H1 (cell line): ENCODE data around the gene TAS2R16. TPM values are rescaled to one million over a fixed set of nuclear protein-coding genes. Genes with fewer than 3 reads are reported as not detected.
"Not testable (repeated sequence)": the region's sequence is repeated elsewhere in the genome, so short reads cannot be mapped to it uniquely, and the experiment has no call there.

Source experiments
- CTCF ChIA-PET: fragments of 300-600 bp; sonication (Branson Sonifier 250); formaldehyde crosslinking; loops from one replicate; lab custom pipeline; 2021; ENCODE audit not compliant: partially characterized antibody; lab: Charles Lee
- POLR2A ChIA-PET: fragments of 300-600 bp; sonication (Branson Sonifier 250); formaldehyde crosslinking; loops from one replicate; lab custom pipeline; 2021; ENCODE audit warnings: inconsistent platforms; ENCODE audit not compliant: partially characterized antibody; lab: Charles Lee
- DNase-seq, 2 experiments: peaks; one replicate each; pipeline versions ENCODE4 v3.0.0 to v3.0.0-alpha.2; 2010 to 2022; ENCODE audit warnings: low spot score in 2 of 2, low read depth in 1 of 2, mixed read lengths in 1 of 2
- FAIRE-seq: peaks from 2 replicates; lab custom pipeline; 2011; peaks lifted over from hg19 to GRCh38; lab: Jason Lieb, UNC
- H2AFZ ChIP-seq: 2 replicates; pipeline ENCODE4 v1.8.1; 2012; ENCODE audit warnings: low read length, inconsistent platforms
- H2AK5ac ChIP-seq: 2 replicates; pipeline ENCODE4 v1.6.1; 2013; ENCODE audit warnings: low read depth, low read length
- H2BK120ac ChIP-seq: replicated peaks from 2 replicates; pipeline ENCODE3; 2013; ENCODE audit warnings: low read depth, low read length, inconsistent platforms
- H2BK12ac ChIP-seq: 2 replicates; pipeline ENCODE4 v1.6.1; 2013; ENCODE audit warnings: low read depth, low read length
- H2BK15ac ChIP-seq: 2 replicates; pipeline ENCODE4 v1.6.1; 2013; ENCODE audit warnings: low read length
- H2BK20ac ChIP-seq: 2 replicates; pipeline ENCODE4 v1.6.1; 2013; ENCODE audit warnings: low read length
- H2BK5ac ChIP-seq: 2 replicates; pipeline ENCODE4 v1.6.1; 2013; ENCODE audit warnings: low read depth, low read length
- H3K14ac ChIP-seq: 2 replicates; pipeline ENCODE4 v1.6.1; 2013; ENCODE audit warnings: inconsistent platforms; ENCODE audit not compliant: insufficient read length
- H3K18ac ChIP-seq: 2 replicates; pipeline ENCODE4 v1.6.1; 2013; ENCODE audit warnings: low read length; ENCODE audit errors: extremely low read depth
- H3K23ac ChIP-seq: 2 replicates; pipeline ENCODE4 v1.6.1; 2013; ENCODE audit warnings: inconsistent platforms; ENCODE audit not compliant: insufficient read length
- H3K23me2 ChIP-seq: 2 replicates; pipeline ENCODE4 v1.6.1; 2013; ENCODE audit warnings: low read depth, low read length
- H3K27ac ChIP-seq: 2 replicates; pipeline ENCODE4 v1.6.1; 2011; ENCODE audit warnings: low read depth, low read length, inconsistent platforms
- H3K27me3 ChIP-seq, 4 experiments: replicated peaks in 1 of 4; 1 replicate in 1 of 4; 2 replicates in 3 of 4; pipeline versions ENCODE4 v1.6.1 to v1.8.1; 2011 to 2013; ENCODE audit warnings: low read length in 3 of 4, mild to moderate bottlenecking in 3 of 4, inconsistent platforms in 2 of 4, mixed read lengths in 2 of 4, moderate library complexity in 1 of 4; ENCODE audit not compliant: control insufficient read depth in 3 of 4, insufficient read depth in 3 of 4; ENCODE audit errors: extremely low read depth in 1 of 4
- H3K36me3 ChIP-seq, 4 experiments: 2 replicates each; pipeline versions ENCODE4 v1.6.1 to v1.8.1; 2011 to 2013; ENCODE audit warnings: mild to moderate bottlenecking in 4 of 4, low read length in 3 of 4, moderate library complexity in 2 of 4, control low read depth in 1 of 4, inconsistent platforms in 1 of 4; ENCODE audit not compliant: insufficient read depth in 4 of 4, control insufficient read depth in 2 of 4
- H3K4ac ChIP-seq: replicated peaks from 2 replicates; pipeline ENCODE3; 2013; ENCODE audit warnings: low read length, low read depth, mixed read lengths, inconsistent platforms; ENCODE audit not compliant: insufficient read length
- H3K4me1 ChIP-seq, 4 experiments: replicated peaks in 1 of 4; 1 replicate in 1 of 4; 2 replicates in 3 of 4; pipeline versions ENCODE4 v1.6.1 to v1.8.1; 2011 to 2013; ENCODE audit warnings: low read length in 3 of 4, inconsistent platforms in 2 of 4, mixed read lengths in 1 of 4; ENCODE audit not compliant: insufficient read depth in 4 of 4, control insufficient read depth in 3 of 4
- H3K4me2 ChIP-seq, 2 experiments: 2 replicates each; pipeline versions ENCODE4 v1.6.1 to v1.8.1; 2011 to 2013; ENCODE audit warnings: low read depth in 2 of 2, low read length in 2 of 2, control low read depth in 1 of 2, inconsistent platforms in 1 of 2, mild to moderate bottlenecking in 1 of 2; ENCODE audit not compliant: insufficient read depth in 1 of 2
- H3K4me3 ChIP-seq, 4 experiments: fragments of 200-600, 300-600 bp in 1 of 4; sonication (generic), shearing (Covaris generic), sonication (Bioruptor Twin) in 1 of 4; 2 replicates each; pipeline versions ENCODE4 v1.5.1 to v1.8.1; 2011 to 2016; ENCODE audit warnings: low read length in 4 of 4, low read depth in 3 of 4, control low read depth in 2 of 4, inconsistent platforms in 2 of 4, mild to moderate bottlenecking in 2 of 4, mixed read lengths in 1 of 4, moderate library complexity in 1 of 4; ENCODE audit not compliant: insufficient read depth in 2 of 4; ENCODE audit errors: extremely low read depth in 1 of 4
- H3K56ac ChIP-seq: replicated peaks from 2 replicates; pipeline ENCODE3; 2013; ENCODE audit warnings: low read depth, mild to moderate bottlenecking, mixed read lengths, low read length, inconsistent platforms; ENCODE audit not compliant: insufficient read length
- H3K79me1 ChIP-seq: 2 replicates; pipeline ENCODE4 v1.6.1; 2013; ENCODE audit warnings: low read depth, low read length, control low read depth
- H3K79me2 ChIP-seq, 2 experiments: 2 replicates each; pipeline versions ENCODE4 v1.6.1 to v1.8.1; 2012 to 2013; ENCODE audit warnings: low read length in 2 of 2, mild to moderate bottlenecking in 2 of 2, inconsistent platforms in 1 of 2; ENCODE audit not compliant: insufficient read depth in 2 of 2, control insufficient read depth in 1 of 2
- H3K9ac ChIP-seq, 4 experiments: replicated peaks in 1 of 4; 1 replicate in 1 of 4; 2 replicates in 3 of 4; pipeline versions ENCODE4 v1.6.1 to v1.8.1; 2011 to 2013; ENCODE audit warnings: low read depth in 3 of 4, low read length in 3 of 4, control low read depth in 2 of 4, mild to moderate bottlenecking in 2 of 4, moderate library complexity in 2 of 4, inconsistent platforms in 1 of 4; ENCODE audit errors: extremely low read depth in 1 of 4
- H3K9me3 ChIP-seq, 2 experiments: 2 replicates each; pipeline versions ENCODE4 v1.6.1 to v1.8.1; 2012 to 2013; ENCODE audit warnings: mild to moderate bottlenecking in 2 of 2, moderate library complexity in 2 of 2, control low read depth in 1 of 2, inconsistent platforms in 1 of 2, low read depth in 1 of 2, low read length in 1 of 2, mixed read lengths in 1 of 2; ENCODE audit not compliant: insufficient read depth in 2 of 2
- H4K20me1 ChIP-seq, 2 experiments: replicated peaks in 1 of 2; 2 replicates each; pipeline versions ENCODE3 to v1.8.1; 2011 to 2013; ENCODE audit warnings: inconsistent platforms in 2 of 2, low read length in 2 of 2, mild to moderate bottlenecking in 1 of 2; ENCODE audit not compliant: insufficient read depth in 2 of 2, control insufficient read depth in 1 of 2
- H4K5ac ChIP-seq: 2 replicates; pipeline ENCODE4 v1.6.1; 2013; ENCODE audit warnings: low read length, low read depth, mixed read lengths, inconsistent platforms; ENCODE audit not compliant: insufficient read length
- H4K8ac ChIP-seq: 2 replicates; pipeline ENCODE4 v1.8.0; 2013; ENCODE audit warnings: mild to moderate bottlenecking, moderate library complexity, low read length, inconsistent platforms; ENCODE audit not compliant: insufficient read depth; ENCODE audit errors: extremely low read depth
- H4K91ac ChIP-seq: replicated peaks from 2 replicates; pipeline ENCODE3; 2013; ENCODE audit warnings: low read length, mixed read lengths, inconsistent platforms; ENCODE audit not compliant: insufficient read length
- FOSL1 ChIP-seq: IDR thresholded peaks from 2 replicates; pipeline ENCODE4 v1.6.1; 2011; ENCODE audit warnings: mild to moderate bottlenecking, low read depth, low read length, moderate library complexity; ENCODE audit not compliant: insufficient read depth
- RFX5 ChIP-seq: IDR thresholded peaks from 2 replicates; pipeline ENCODE4 v1.6.1; 2011; ENCODE audit warnings: low read depth, low read length, improper control_type of control experiment, borderline replicate concordance
- WGBS, 2 experiments: shearing (Covaris generic) in 1 of 2; methylation state at CpG; one replicate each; pipeline versions ENCODE4 v1.1.6 to v1.1.7; 2013 to 2015; ENCODE audit warnings: low lambda C conversion rate in 2 of 2, mixed read lengths in 2 of 2, inconsistent platforms in 1 of 2, low coverage in 1 of 2, missing lambda C conversion rate in 1 of 2; ENCODE audit not compliant: insufficient replicate concordance in 2 of 2, insufficient coverage in 1 of 2, insufficient read length in 1 of 2; ENCODE audit errors: extremely low coverage in 1 of 2, missing lambda C conversion rate in 1 of 2; 5-methylcytosine and 5-hydroxymethylcytosine counted together
- polyA plus RNA-seq, 7 experiments: library from polyadenylated mRNA; depleted of rRNA in 3 of 7; stranded (reverse) in 5 of 7; unstranded in 2 of 7; fragments of >200 nt in 5 of 7; fragments of 200-250 nt in 2 of 7; gene quantifications; 1 replicate in 5 of 7; 2 replicates in 1 of 7; 4 replicates in 1 of 7; pipeline versions ENCODE4 v1.2.1 to v1.2.3, GENCODE V29; 2011 to 2013; ENCODE audit warnings: missing spikeins in 2 of 7, mixed read lengths in 2 of 7
- total RNA-seq: library from RNA; stranded (reverse); fragmentation: NEBNext Ultra II Directional; extraction: Animal tissue kit (Norgen Biotek cat#: 25700); gene quantifications from 2 replicates; pipeline ENCODE4 v1.2.1, GENCODE V29; 2021

Gene TAS2R16
- total and polyA plus RNA-seq, 2 of the 8 experiments (the other 6 are each of a cell fraction or from before 2014, with no cell fraction given): not detected

DNA sequence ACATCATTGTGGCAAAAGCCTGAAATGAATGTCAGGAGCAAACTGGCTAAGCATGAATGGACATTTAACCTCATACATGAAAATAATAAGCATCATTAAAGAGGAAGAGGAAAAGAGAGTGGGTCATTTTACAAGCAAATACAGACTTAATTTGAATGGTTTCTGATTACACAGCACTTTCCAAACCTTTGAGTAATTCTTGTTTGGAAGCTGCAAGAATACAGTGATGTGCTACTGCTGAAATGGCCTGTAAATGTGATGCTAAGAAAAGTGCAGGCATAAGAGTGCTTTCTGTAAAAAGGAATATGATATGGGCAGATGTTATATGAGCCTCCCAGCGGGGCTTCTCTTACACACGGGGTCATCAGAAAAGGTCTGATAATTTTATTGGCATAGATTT lies 30.2 kb downstream of the TAS2R16 start (continued):
- TF ChIP-seq RFX5: no peak
- TF ChIP-seq FOSL1: no peak

- POLR2A ChIA-PET, H3K79me1 ChIP-seq, H2BK20ac ChIP-seq, H3K79me2 ChIP-seq, DNase-seq, H3K14ac ChIP-seq, H3K4me3 ChIP-seq, H4K8ac ChIP-seq, H3K56ac ChIP-seq, H2BK120ac ChIP-seq, H3K36me3 ChIP-seq, H2AK5ac ChIP-seq, H3K4me1 ChIP-seq, H3K18ac ChIP-seq, H3K4ac ChIP-seq, H3K9ac ChIP-seq, H3K23me2 ChIP-seq, H2AFZ ChIP-seq, FAIRE-seq, H4K91ac ChIP-seq, H2BK15ac ChIP-seq, H3K9me3 ChIP-seq, H3K23ac ChIP-seq, H4K20me1 ChIP-seq, H3K27ac ChIP-seq, H2BK12ac ChIP-seq, H3K4me2 ChIP-seq, H4K5ac ChIP-seq, H2BK5ac ChIP-seq, H3K27me3 ChIP-seq: not testable (repeated sequence)
- 88% methylated on average over 2 of the region's 2 CpGs; no CpG with 5 or more reads in 1 of the 2 experiments for WGBS, 2 experiments
- CTCF ChIA-PET: interaction anchor here (1.0 kb wide), 1 partner anchor 260 kb away, joined by 3 read pairs; no protein-coding TSS in a partner anchor
Observed at GRCh38 chr7:122953678-122954077, 41.8 kb downstream of the TAS2R16 start.
